ENCODE data around the gene PTPRK.

GRCh38 chr6:128422871-128423270, 97.5 kb downstream of the PTPRK start:
- TF ChIP-seq CTCF (IDR thresholded peaks at IDR 0.05; ENCODE audit: low read depth, low read length) (no peak), EZH2phosphoT487 (IDR thresholded peaks at IDR 0.05; ENCODE audit: low read depth) (no peak)

All from OCI-LY3 (cell line).